ENCODE results near the gene RARRES1.

DNA sequence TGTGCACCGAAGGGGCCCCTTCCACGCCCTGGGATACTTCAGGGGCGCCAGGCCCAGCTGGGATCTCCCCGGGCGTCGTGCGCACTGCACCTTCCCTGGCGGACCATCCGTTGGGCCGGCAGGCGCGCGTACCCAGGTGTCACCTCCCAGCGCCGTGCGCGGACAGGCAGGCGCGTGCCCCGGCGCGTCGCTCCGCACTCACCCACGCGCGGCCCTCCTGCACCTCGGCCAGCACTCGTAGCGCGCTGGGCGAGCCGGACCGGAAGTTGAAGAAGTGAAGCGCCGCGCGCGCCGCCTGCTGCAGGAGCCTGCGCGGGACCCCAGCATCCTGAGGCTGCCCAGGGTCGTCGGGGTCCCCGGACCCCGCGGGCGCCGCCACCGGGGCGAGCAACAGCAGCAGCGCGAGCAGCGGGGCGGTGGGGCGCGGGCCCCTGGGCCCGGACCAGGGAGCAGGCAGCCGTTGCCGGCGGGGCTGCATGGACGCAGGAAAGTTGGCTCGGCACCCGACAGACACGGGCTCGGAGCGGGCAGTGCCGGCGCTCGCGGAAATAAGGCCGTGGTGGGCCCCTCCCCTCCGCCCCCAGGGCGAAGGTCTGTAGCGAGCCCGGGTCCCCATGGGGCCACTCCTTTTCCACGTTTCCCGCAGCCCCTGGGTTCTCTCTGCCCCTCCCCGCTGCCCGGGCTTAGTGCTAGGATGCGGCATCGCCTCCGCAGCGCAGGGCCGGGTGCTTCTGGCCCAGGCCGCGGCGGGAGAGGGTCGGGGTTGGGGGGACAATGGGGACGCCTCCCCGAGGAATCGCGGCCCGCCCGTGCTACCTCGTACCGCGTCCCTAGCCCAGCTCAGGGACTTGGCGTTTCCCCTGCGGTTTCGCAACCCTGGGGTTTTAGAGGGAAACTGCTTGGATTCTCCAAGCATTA is at the start of gene RARRES1:
- TF ChIP-seq, protein P1, sequence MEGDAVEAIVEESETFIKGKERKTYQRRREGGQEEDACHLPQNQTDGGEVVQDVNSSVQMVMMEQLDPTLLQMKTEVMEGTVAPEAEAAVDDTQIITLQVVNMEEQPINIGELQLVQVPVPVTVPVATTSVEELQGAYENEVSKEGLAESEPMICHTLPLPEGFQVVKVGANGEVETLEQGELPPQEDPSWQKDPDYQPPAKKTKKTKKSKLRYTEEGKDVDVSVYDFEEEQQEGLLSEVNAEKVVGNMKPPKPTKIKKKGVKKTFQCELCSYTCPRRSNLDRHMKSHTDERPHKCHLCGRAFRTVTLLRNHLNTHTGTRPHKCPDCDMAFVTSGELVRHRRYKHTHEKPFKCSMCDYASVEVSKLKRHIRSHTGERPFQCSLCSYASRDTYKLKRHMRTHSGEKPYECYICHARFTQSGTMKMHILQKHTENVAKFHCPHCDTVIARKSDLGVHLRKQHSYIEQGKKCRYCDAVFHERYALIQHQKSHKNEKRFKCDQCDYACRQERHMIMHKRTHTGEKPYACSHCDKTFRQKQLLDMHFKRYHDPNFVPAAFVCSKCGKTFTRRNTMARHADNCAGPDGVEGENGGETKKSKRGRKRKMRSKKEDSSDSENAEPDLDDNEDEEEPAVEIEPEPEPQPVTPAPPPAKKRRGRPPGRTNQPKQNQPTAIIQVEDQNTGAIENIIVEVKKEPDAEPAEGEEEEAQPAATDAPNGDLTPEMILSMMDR (IDR thresholded peaks at IDR 0.05): no peak
- TF ChIP-seq POLR2AphosphoS5 (IDR thresholded peaks at IDR 0.05): peak in 3 of 4 donors; percentile 0 to 40 (median 28)
- TF ChIP-seq EP300 (IDR thresholded peaks at IDR 0.05): no peak

Data from sigmoid colon (tissue), 4 donors.